Endodermal cell (in vitro differentiated cells): ENCODE results near the gene GAST. TPM values are rescaled to one million over a fixed set of nuclear protein-coding genes. Genes with fewer than 3 reads are reported as not detected.

Experiments used
- DNase-seq: peaks from one replicate; pipeline ENCODE4 v3.0.0-alpha.2; 2017
- H3K27ac ChIP-seq: 2 replicates; pipeline ENCODE4 v1.5.1; 2013; ENCODE audit warnings: mild to moderate bottlenecking, low read depth, low read length, moderate library complexity
- H3K27me3 ChIP-seq: 2 replicates; pipeline ENCODE4 v1.6.1; 2013; ENCODE audit warnings: mild to moderate bottlenecking, low read length, moderate library complexity; ENCODE audit not compliant: insufficient read depth, control insufficient read depth, poor library complexity, severe bottlenecking
- H3K36me3 ChIP-seq: 2 replicates; pipeline ENCODE4 v1.7.0; 2013; ENCODE audit warnings: mild to moderate bottlenecking, low read length, moderate library complexity; ENCODE audit not compliant: control insufficient read depth, insufficient read depth
- H3K4me1 ChIP-seq: one replicate; pipeline ENCODE4 v1.7.0; 2013; ENCODE audit warnings: low read length; ENCODE audit not compliant: control insufficient read depth, insufficient read depth
- H3K4me3 ChIP-seq: 2 replicates; pipeline ENCODE4 v1.5.1; 2013; ENCODE audit warnings: mild to moderate bottlenecking, low read length, moderate library complexity
- H3K9ac ChIP-seq: 2 replicates; pipeline ENCODE4 v1.6.1; 2013; ENCODE audit warnings: mild to moderate bottlenecking, low read length, moderate library complexity; ENCODE audit not compliant: poor library complexity, severe bottlenecking; ENCODE audit errors: extremely low read depth
- H3K9me3 ChIP-seq: 2 replicates; pipeline ENCODE4 v1.6.1; 2013; ENCODE audit warnings: mild to moderate bottlenecking, low read length, moderate library complexity; ENCODE audit not compliant: control insufficient read depth
- H3K27ac Mint-ChIP-seq: 2 replicates; pipeline ENCODE4 v1.8.0; 2020; ENCODE audit warnings: mixed read lengths
- H3K27me3 Mint-ChIP-seq: 2 replicates; pipeline ENCODE4 v1.8.0; 2021; ENCODE audit warnings: mild to moderate bottlenecking, mixed read lengths; ENCODE audit not compliant: insufficient read depth
- H3K36me3 Mint-ChIP-seq: 2 replicates; pipeline ENCODE4 v1.8.0; 2020; ENCODE audit warnings: low read depth, mixed read lengths
- H3K4me1 Mint-ChIP-seq: 2 replicates; pipeline ENCODE4 v1.8.0; 2020; ENCODE audit warnings: mixed read lengths
- H3K4me3 Mint-ChIP-seq: 2 replicates; pipeline ENCODE4 v1.8.0; 2020; ENCODE audit warnings: mild to moderate bottlenecking, moderate library complexity, mixed read lengths
- H3K9me3 Mint-ChIP-seq: 2 replicates; pipeline ENCODE4 v1.8.0; 2020; ENCODE audit warnings: mild to moderate bottlenecking, mixed read lengths
- WGBS, 2 experiments: methylation state at CpG; one replicate each; pipeline versions ENCODE4 v1.1.5 to v1.1.7; 2013; ENCODE audit warnings: missing lambda C conversion rate in 2 of 2, mixed read lengths in 1 of 2; ENCODE audit not compliant: insufficient coverage in 1 of 2, insufficient read length in 1 of 2; 5-methylcytosine and 5-hydroxymethylcytosine counted together
- total RNA-seq, 2 donors: library from RNA; stranded (reverse); fragmentation: NEBNext Ultra II Directional in 1 of 2; extraction: Animal tissue kit (Norgen Biotek cat#: 25700) in 1 of 2; gene quantifications; 2 replicates in 1 of 2; 3 replicates in 1 of 2; pipeline ENCODE4 v1.2.1, GENCODE V29; 2021
- TF ChIP-seq, protein P1 (sequence below): fragments of 200-600 bp; sonication (generic); conservative IDR thresholded peaks from 2 replicates; pipeline ENCODE4 v1.5.0; 2021; ENCODE audit warnings: antibody characterized with exemption, mild to moderate bottlenecking

GAST gene
- total RNA-seq, 2 donors from 2014 or later: not detected

DNA sequence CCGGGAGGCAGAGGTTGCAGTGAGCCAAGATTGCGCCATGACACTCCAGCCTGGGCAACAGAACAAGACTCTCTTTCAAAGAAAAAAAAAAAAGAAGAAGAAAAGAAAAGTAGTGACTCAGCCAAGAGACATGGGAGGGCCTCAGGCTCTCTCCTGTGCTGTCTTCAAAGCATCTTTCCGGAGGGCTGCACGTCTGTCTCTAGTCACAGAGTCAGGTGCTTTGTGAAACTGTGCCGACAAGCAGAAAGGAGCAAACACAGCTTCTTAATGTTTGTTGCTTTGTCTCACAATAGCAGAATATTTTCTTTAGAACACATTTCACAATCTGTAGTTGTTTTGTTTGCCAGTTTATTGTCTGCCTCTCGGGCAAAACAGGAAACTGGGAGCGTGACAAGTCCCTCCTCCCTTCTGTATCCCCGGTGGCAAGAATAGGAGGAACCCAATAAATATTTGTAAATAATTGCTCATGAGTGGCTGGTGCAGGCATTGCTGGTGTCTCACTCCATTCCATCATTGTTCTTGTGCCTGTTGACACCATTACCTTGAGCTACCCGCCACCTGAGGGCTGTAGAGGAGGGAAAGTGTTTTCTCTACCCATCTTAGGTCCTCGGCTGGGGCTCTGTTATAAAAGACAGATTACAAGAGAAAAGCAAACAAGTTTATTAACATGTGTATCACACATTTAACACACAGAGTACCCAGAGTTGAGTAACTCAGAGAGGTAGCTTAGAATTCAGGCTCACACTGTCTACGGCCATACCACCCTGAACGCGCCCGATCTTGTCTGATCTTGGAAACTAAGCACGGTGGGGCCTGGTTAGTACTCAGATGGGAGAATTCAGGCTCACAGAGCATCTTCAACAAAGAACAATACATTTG is 5.5 kb downstream of the GAST start:
- Histone ChIP-seq H3K4me3 (no peak overlapping the region), H3K36me3 (no peaks in the 10 kb centered on the region), H3K9ac (no peak overlapping the region), H3K27me3 (no peaks in the 10 kb centered on the region), H3K9me3 (no peaks in the 10 kb centered on the region), H3K4me1 (no peaks in the 10 kb centered on the region), H3K27ac (no peak overlapping the region)
- TF ChIP-seq, protein P1, sequence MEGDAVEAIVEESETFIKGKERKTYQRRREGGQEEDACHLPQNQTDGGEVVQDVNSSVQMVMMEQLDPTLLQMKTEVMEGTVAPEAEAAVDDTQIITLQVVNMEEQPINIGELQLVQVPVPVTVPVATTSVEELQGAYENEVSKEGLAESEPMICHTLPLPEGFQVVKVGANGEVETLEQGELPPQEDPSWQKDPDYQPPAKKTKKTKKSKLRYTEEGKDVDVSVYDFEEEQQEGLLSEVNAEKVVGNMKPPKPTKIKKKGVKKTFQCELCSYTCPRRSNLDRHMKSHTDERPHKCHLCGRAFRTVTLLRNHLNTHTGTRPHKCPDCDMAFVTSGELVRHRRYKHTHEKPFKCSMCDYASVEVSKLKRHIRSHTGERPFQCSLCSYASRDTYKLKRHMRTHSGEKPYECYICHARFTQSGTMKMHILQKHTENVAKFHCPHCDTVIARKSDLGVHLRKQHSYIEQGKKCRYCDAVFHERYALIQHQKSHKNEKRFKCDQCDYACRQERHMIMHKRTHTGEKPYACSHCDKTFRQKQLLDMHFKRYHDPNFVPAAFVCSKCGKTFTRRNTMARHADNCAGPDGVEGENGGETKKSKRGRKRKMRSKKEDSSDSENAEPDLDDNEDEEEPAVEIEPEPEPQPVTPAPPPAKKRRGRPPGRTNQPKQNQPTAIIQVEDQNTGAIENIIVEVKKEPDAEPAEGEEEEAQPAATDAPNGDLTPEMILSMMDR: no peak
- H3K27ac Mint-ChIP-seq: no peak overlapping the region
- 58 to 90% methylated on average over 6 to 15 of the region's 15 CpGs for WGBS, 2 experiments
- no peak overlapping the region for H3K4me3 Mint-ChIP-seq
- H3K36me3 Mint-ChIP-seq: no peaks in the 10 kb centered on the region
- H3K9me3 Mint-ChIP-seq: no peaks in the 10 kb centered on the region
- peaks cover 33% of the 10 kb centered on the region for H3K27me3 Mint-ChIP-seq
- no peaks in the 10 kb centered on the region for H3K4me1 Mint-ChIP-seq
- DNase-seq: no peak

DNA sequence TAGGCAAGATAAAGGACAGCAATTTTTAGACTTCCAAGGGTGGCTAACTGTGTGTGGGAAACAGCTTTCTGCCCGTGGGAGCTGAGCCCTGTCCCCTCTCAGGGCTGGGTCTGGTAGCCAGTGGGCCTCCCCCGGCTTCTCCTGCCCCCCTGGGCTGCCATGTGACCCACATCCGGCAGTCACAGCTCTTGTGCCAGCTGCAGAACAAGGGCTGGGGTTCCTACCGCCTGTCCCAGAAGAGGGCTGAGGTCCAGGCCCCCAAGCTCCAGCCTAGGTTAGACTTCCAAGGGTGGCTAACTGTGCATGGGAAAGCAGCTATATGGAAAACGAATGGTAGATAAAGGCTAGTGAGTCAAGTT is 6.1 kb downstream of the GAST start:
- no peaks in the 10 kb centered on the region for H3K4me1 ChIP-seq
- H3K4me3 Mint-ChIP-seq: no peak overlapping the region

DNA sequence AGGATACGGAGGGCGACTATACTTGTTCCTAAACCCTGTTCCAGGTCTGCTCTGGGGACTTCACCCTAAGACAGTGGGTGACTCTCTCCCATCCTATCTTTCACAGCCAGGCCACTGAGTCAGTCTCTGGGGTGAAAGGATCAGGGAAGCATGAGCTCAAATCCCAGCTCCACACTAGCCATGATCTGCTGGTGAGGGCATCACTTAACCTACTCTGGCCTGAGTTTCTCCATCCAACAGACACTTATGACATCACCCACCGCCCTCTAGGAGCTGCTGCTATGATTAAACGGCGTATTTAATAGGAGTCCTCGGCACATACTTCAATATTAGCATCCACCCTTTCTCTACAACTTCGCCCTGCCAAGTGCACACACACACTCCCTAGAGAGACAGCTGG is 10.1 kb downstream of the GAST start:
- H3K27me3 ChIP-seq: no peaks in the 10 kb centered on the region
- DNase-seq: no peak
- H3K4me1 Mint-ChIP-seq: no peaks in the 10 kb centered on the region
- H3K9me3 Mint-ChIP-seq: no peaks in the 10 kb centered on the region
- no peak overlapping the region for H3K27ac Mint-ChIP-seq
- H3K4me1 ChIP-seq: no peaks in the 10 kb centered on the region
- TF ChIP-seq, protein P1: no peak
- no peaks in the 10 kb centered on the region for H3K9me3 ChIP-seq
- H3K4me3 ChIP-seq: no peak overlapping the region
- no peak overlapping the region for H3K27ac ChIP-seq
- no peaks in the 10 kb centered on the region for H3K36me3 Mint-ChIP-seq
- 95 to 97% methylated on average over 7 of the region's 7 CpGs for WGBS, 2 experiments
- no peaks in the 10 kb centered on the region for H3K36me3 ChIP-seq
- peaks cover 8% of the 10 kb centered on the region for H3K27me3 Mint-ChIP-seq
- no peak overlapping the region for H3K9ac ChIP-seq
- no peak overlapping the region for H3K4me3 Mint-ChIP-seq

More for the DNA sequence above, 6.1 kb downstream of the GAST start:
- Histone ChIP-seq H3K9me3 (no peaks in the 10 kb centered on the region), H3K4me3 (no peak overlapping the region), H3K27me3 (no peaks in the 10 kb centered on the region), H3K27ac (no peak overlapping the region), H3K36me3 (no peaks in the 10 kb centered on the region), H3K9ac (no peak overlapping the region)
- Mint-ChIP-seq H3K4me1 (no peaks in the 10 kb centered on the region), H3K27ac (no peak overlapping the region), H3K27me3 (peaks cover 28% of the 10 kb centered on the region), H3K9me3 (no peaks in the 10 kb centered on the region), H3K36me3 (no peaks in the 10 kb centered on the region)
- DNase-seq: no peak
- TF ChIP-seq, protein P1: no peak
- WGBS, 2 experiments: 91 to 100% methylated on average over 2 to 5 of the region's 5 CpGs
